Endodermal cell (in vitro differentiated cells): ENCODE measurements around the gene TNFRSF1B. TPM values are rescaled to one million over a fixed set of nuclear protein-coding genes. Genes with fewer than 3 reads are reported as not detected.
A peak's percentile ranks its signal among the peaks of the same experiment; 100 is the strongest.

Experiments used
- DNase-seq: peaks from one replicate; pipeline ENCODE4 v3.0.0-alpha.2; 2017
- H3K27ac ChIP-seq: 2 replicates; pipeline ENCODE4 v1.5.1; 2013; ENCODE audit warnings: mild to moderate bottlenecking, low read depth, low read length, moderate library complexity
- H3K27me3 ChIP-seq: 2 replicates; pipeline ENCODE4 v1.6.1; 2013; ENCODE audit warnings: mild to moderate bottlenecking, low read length, moderate library complexity; ENCODE audit not compliant: insufficient read depth, control insufficient read depth, poor library complexity, severe bottlenecking
- H3K36me3 ChIP-seq: 2 replicates; pipeline ENCODE4 v1.7.0; 2013; ENCODE audit warnings: mild to moderate bottlenecking, low read length, moderate library complexity; ENCODE audit not compliant: control insufficient read depth, insufficient read depth
- H3K4me1 ChIP-seq: one replicate; pipeline ENCODE4 v1.7.0; 2013; ENCODE audit warnings: low read length; ENCODE audit not compliant: control insufficient read depth, insufficient read depth
- H3K4me3 ChIP-seq: 2 replicates; pipeline ENCODE4 v1.5.1; 2013; ENCODE audit warnings: mild to moderate bottlenecking, low read length, moderate library complexity
- H3K9ac ChIP-seq: 2 replicates; pipeline ENCODE4 v1.6.1; 2013; ENCODE audit warnings: mild to moderate bottlenecking, low read length, moderate library complexity; ENCODE audit not compliant: poor library complexity, severe bottlenecking; ENCODE audit errors: extremely low read depth
- H3K9me3 ChIP-seq: 2 replicates; pipeline ENCODE4 v1.6.1; 2013; ENCODE audit warnings: mild to moderate bottlenecking, low read length, moderate library complexity; ENCODE audit not compliant: control insufficient read depth
- H3K27ac Mint-ChIP-seq: 2 replicates; pipeline ENCODE4 v1.8.0; 2020; ENCODE audit warnings: mixed read lengths
- H3K27me3 Mint-ChIP-seq: 2 replicates; pipeline ENCODE4 v1.8.0; 2021; ENCODE audit warnings: mild to moderate bottlenecking, mixed read lengths; ENCODE audit not compliant: insufficient read depth
- H3K36me3 Mint-ChIP-seq: 2 replicates; pipeline ENCODE4 v1.8.0; 2020; ENCODE audit warnings: low read depth, mixed read lengths
- H3K4me1 Mint-ChIP-seq: 2 replicates; pipeline ENCODE4 v1.8.0; 2020; ENCODE audit warnings: mixed read lengths
- H3K4me3 Mint-ChIP-seq: 2 replicates; pipeline ENCODE4 v1.8.0; 2020; ENCODE audit warnings: mild to moderate bottlenecking, moderate library complexity, mixed read lengths
- H3K9me3 Mint-ChIP-seq: 2 replicates; pipeline ENCODE4 v1.8.0; 2020; ENCODE audit warnings: mild to moderate bottlenecking, mixed read lengths
- WGBS, 2 experiments: methylation state at CpG; one replicate each; pipeline versions ENCODE4 v1.1.5 to v1.1.7; 2013; ENCODE audit warnings: missing lambda C conversion rate in 2 of 2, mixed read lengths in 1 of 2; ENCODE audit not compliant: insufficient coverage in 1 of 2, insufficient read length in 1 of 2; 5-methylcytosine and 5-hydroxymethylcytosine counted together
- total RNA-seq, 2 donors: library from RNA; stranded (reverse); fragmentation: NEBNext Ultra II Directional in 1 of 2; extraction: Animal tissue kit (Norgen Biotek cat#: 25700) in 1 of 2; gene quantifications; 2 replicates in 1 of 2; 3 replicates in 1 of 2; pipeline ENCODE4 v1.2.1, GENCODE V29; 2021
- TF ChIP-seq, protein P1 (sequence below): fragments of 200-600 bp; sonication (generic); conservative IDR thresholded peaks from 2 replicates; pipeline ENCODE4 v1.5.0; 2021; ENCODE audit warnings: antibody characterized with exemption, mild to moderate bottlenecking

Gene TNFRSF1B
- total RNA-seq, 2 donors from 2014 or later = 0.24 to 0.40 TPM

DNA sequence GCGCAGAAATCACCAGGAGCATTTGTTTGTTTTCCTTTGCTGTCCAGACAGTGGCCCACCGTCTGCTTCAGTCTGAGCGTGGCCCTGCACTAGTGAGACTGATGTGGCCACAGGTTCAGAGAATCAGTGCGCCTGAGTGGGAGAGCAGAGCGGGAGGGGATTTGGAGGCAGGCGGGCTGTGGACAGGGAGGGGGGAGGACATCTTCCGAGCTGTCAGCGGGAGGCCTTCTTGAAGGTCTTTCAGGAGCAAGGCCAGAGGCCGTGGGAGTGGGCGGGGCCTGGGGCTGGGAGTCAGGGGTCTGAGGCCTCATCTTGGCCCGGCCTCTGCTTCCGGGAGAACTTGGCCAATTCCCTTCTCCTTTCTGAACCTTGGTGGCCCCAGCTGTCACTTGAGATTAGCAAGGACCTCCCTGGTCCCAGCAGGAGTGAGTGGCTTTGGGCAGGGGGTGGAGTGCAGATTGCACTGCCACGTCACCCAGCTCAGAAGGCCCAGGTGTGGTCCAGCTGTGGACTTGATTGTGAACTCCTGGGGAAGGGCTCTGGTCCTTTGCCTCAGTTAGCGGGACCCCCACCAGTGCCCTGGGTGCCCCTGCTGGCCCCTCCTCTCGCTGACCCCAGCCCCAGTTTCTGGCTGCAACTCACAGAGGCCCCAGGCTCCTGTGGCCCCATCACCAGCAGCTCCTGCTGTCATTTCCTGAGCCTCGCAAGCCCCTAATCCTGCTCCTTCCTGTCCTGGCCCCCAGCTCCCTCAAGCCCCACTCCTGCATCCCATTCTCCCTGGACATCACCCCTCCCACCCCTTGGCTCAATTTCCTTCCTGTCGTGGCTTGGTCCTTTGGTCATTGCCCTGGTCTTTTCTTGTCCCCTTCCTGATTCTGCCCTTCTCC is 8.4 kb downstream of the TNFRSF1B start:
- H3K4me1 ChIP-seq = no peaks in the 10 kb centered on the region
- no peak overlapping the region for H3K9ac ChIP-seq
- TF ChIP-seq, protein P1, sequence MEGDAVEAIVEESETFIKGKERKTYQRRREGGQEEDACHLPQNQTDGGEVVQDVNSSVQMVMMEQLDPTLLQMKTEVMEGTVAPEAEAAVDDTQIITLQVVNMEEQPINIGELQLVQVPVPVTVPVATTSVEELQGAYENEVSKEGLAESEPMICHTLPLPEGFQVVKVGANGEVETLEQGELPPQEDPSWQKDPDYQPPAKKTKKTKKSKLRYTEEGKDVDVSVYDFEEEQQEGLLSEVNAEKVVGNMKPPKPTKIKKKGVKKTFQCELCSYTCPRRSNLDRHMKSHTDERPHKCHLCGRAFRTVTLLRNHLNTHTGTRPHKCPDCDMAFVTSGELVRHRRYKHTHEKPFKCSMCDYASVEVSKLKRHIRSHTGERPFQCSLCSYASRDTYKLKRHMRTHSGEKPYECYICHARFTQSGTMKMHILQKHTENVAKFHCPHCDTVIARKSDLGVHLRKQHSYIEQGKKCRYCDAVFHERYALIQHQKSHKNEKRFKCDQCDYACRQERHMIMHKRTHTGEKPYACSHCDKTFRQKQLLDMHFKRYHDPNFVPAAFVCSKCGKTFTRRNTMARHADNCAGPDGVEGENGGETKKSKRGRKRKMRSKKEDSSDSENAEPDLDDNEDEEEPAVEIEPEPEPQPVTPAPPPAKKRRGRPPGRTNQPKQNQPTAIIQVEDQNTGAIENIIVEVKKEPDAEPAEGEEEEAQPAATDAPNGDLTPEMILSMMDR = no peak
- Mint-ChIP-seq H3K9me3 (no peaks in the 10 kb centered on the region), H3K27me3 (peaks cover 3% of the 10 kb centered on the region), H3K4me1 (peaks cover 4% of the 10 kb centered on the region), H3K36me3 (no peaks in the 10 kb centered on the region), H3K27ac (no peak overlapping the region), H3K4me3 (no peak overlapping the region)
- peak; percentile 72 for DNase-seq
- H3K27ac ChIP-seq = peak overlapping the region; percentile 21
- WGBS, 2 experiments = 69 to 85% methylated on average over 11 to 17 of the region's 17 CpGs
- H3K4me3 ChIP-seq = no peak overlapping the region
- no peaks in the 10 kb centered on the region for H3K9me3 ChIP-seq
- no peaks in the 10 kb centered on the region for H3K36me3 ChIP-seq
- peaks cover 2% of the 10 kb centered on the region for H3K27me3 ChIP-seq

- no peak overlapping the region for H3K27ac ChIP-seq
- 90 to 95% methylated on average over 6 of the region's 6 CpGs for WGBS, 2 experiments
These were observed 9.7 kb downstream of the TNFRSF1B start for GRCh38 chr1:12176298-12177118.

More at GRCh38 chr1:12176298-12177118, 9.7 kb downstream of the TNFRSF1B start:
- Histone ChIP-seq H3K9me3 (no peaks in the 10 kb centered on the region), H3K4me1 (no peaks in the 10 kb centered on the region), H3K4me3 (no peak overlapping the region), H3K27me3 (no peaks in the 10 kb centered on the region), H3K9ac (no peak overlapping the region), H3K36me3 (no peaks in the 10 kb centered on the region)
- DNase-seq = no peak
- peaks cover 3% of the 10 kb centered on the region for H3K27me3 Mint-ChIP-seq
- peaks cover 4% of the 10 kb centered on the region for H3K4me1 Mint-ChIP-seq
- H3K4me3 Mint-ChIP-seq = no peak overlapping the region
- H3K27ac Mint-ChIP-seq = no peak overlapping the region
- TF ChIP-seq, protein P1 = no peak
- no peaks in the 10 kb centered on the region for H3K36me3 Mint-ChIP-seq
- H3K9me3 Mint-ChIP-seq = no peaks in the 10 kb centered on the region
